GM19468 (cell line): ENCODE measurements around the gene C1QL4.

ENCODE experiments used
- ATAC-seq: cut with Tn5 transposase; IDR thresholded peaks from one replicate; pipeline ENCODE4 v1.9.1; 2021; ENCODE audit warnings: mild to moderate bottlenecking, moderate library complexity, moderate number of reproducible peaks; ENCODE audit not compliant: unreplicated experiment; ENCODE audit errors: extremely low read depth

The C1QL4 gene

DNA sequence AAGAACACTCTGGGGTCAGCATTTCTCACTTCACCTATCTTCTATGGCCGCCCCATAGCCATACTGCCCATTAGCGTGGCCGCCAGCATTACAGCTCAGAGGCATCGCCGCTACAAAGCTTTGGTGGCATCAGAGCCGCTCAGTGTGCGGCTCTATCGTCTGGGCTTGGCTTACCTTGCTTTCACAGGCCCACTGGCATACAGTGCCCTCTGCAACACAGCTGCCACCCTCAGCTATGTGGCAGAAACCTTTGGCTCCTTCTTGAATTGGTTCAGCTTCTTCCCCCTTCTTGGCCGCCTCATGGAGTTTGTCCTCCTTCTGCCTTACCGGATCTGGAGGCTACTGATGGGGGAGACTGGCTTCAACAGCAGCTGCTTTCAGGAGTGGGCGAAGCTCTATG is 12.3 kb upstream of the C1QL4 start:
- ATAC-seq = no peak

DNA sequence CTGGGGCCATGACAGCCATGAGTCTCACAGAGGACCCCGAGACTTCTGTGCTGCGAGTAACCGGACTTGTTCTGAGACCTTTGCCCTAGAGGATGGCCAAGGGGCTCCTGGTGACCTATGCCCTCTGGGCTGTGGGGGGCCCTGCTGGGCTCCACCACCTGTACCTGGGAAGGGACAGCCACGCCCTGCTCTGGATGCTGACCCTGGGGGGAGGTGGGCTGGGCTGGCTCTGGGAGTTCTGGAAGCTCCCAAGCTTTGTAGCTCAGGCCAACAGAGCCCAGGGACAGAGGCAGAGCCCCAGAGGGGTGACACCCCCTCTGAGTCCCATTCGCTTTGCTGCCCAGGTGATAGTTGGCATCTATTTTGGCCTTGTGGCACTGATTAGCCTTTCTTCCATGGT is 11.8 kb upstream of the C1QL4 start:
- ATAC-seq = no peak

DNA sequence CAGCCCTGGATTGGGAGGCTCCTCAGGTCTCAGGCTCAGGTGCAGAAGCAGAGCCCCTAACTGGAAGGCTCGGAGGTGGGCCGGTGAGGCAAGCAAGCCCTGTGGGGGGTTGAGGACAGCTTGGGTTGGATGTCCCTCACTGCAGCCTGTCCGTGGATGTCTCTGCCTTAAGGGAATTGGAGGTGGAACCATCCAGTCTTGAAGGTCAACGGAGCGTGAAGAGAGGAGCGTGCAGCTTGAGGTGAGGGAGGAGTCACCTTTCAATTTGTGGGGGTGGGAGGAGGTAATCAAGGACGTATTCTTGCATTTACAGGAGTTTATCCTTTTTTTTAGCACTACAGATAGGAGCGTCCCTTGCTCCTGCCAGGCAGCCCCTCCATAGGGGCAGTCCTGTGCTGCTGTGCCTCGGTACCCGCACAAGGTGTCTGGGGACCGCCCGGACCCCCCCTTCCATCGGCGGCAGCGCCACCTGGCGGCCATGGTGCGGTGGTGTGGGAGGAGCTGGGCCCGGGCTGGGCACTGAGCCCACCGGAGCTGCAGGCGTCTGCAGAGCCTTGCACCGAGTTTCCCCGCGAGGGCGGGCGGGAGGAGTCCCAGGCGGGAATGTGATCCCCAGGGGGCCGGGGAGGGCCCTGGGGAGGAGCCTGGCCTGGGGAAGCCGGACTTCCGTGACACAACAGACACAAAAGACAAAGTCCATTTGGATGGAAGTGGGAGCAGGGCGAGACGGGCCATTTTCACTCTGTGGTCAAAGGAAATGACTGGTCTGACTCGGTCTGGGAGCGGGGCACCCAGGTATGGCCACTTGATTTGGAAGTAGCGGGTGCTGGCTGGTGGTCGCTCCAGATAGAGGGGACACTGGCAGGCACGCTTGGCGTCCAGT is 10.6 kb upstream of the C1QL4 start:
- ATAC-seq = no peak

DNA sequence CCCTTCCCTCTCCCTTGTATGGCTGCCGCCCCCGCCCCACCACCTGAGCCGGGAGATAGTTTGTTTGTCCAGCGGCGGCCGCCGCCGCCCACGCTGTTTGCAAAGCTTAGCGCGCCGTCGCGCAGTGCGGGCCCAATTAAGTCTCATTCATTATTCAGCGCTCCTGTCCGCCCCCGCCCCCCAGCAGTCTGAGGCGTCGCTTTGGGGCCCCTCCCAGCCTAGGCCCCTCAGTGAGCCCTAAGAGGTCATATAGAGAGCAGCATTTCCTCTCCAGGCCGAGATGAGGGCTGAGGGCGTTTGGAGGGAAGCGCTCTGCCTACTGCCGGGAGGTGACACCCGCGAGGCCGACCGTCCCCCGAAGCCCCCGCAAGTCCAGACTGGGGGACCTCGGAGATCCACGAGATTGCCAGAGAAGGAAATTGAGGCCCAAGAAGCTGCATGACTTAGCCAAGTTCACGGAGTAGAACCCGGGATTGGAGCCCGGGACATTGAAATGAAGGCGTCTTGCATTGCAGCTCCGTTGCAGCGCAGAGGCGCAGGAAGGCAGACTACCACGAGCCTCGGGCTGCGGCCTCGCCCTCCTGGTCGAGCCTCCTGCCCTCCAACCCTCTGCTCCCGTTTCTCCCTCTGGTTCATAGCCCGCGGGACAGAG is 9.8 kb upstream of the C1QL4 start, which contains the start of gene DNAJC22:
Gene DNAJC22, plus strand, starts transcription at position 230 of the 652 bp plus-strand sequence. CDS start 1,985 bp downstream, outside the sequence.
- no peak for ATAC-seq

DNA sequence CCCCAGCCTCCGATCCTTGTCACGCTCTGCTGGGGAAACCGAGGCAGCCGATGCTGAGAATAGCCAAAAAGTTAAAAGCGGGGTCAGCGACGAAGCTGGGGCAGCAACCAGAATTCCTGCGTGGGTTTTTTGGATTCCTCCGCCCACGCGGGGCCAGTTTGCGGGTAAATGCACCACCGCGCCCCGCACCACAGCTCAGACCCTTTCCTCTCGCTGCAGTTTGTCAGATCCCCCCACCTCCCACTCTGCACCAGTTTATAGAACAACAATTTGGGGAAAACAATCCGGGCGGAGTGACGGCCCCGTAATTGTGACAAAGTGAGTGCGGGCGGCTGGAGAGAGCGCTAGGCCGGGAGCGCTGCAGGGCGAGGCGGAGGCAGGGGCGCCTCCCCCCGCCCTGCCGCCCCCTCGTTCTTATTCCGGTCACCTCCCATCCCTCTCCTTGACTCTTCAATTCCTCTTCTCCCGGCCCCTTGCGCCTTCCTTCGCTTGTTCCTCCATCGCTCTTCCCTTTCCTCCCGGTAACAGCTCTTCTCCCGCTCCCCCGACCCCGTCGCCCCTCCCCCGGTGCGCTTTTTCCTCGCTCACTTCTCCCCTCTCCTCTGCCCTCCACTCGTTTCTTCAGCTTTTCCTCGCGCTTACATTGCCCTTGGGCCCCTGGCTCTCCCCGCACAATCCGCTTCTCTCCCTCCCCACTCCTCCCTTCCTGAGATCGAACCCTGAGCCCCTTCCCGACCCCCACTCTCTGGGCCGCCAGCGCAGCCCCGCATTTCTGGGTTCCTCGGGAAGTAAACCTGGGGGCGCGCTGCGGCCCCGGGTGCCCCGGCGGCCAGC is 9.1 kb upstream of the C1QL4 start:
- no peak for ATAC-seq

DNA sequence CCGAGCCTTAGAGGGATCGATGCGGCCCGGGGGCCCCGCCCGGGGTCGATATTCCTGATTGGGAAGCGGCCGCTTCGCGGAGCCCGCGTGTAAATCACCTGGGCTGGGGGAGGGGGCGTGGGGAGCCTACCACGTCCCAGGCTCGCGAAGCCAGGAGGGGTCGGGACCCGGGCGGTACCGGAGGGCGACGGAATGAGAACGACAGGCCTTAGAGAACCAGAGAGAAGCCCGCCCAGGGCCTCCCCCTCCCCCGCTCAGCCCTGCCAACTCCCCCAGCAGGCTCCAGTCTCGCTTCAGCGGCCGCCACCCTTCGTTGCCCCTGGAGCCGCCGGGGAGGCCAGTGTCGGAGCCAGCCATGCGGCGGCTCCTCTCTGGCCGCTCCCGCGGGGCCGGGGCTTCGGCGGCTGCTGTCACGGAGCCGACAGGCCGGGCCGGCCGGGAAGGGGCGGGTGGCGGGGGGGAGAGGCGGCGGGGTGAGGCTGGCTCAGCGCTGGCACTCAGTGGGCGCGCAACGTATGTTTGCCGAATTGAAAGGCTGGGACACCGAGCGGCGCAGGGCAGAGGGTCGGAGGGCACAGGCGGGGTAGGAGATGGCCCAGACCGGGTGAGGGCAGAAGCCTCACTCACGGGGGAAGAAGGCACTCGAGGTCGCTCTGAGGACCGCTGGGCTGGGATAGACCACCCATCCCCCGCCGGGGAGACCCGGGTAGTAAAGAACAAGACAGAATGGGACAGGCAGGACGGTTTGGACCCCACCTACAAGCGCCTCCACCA is 8.2 kb upstream of the C1QL4 start:
- no peak for ATAC-seq

DNA sequence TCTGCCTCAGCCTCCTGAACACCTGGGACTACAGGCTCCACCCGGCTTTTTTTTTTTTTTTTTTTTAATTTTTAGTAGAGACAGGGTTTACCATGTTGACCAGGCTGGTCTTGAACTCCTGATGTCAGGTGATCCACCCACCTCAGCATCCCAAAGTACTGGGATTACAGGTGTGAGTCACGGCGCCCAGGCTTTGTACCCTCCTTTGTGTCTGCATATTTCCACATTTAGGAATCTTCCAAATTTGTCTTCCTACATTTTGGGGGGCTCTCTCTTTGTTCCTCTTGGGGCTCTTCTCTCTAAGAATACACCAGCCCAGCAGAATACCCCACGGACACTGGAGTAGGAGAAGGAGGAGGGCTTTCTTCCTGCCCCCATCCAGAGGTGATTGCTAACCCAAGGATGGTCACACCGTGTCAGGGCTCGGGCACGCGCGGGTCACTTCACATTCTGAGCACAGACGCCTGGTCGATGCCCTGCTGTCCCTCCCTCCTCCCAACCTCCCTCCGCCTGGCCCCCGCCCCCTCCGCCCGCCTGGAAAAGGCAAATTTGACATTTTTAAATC is 7.6 kb upstream of the C1QL4 start:
- ATAC-seq = no peak

DNA sequence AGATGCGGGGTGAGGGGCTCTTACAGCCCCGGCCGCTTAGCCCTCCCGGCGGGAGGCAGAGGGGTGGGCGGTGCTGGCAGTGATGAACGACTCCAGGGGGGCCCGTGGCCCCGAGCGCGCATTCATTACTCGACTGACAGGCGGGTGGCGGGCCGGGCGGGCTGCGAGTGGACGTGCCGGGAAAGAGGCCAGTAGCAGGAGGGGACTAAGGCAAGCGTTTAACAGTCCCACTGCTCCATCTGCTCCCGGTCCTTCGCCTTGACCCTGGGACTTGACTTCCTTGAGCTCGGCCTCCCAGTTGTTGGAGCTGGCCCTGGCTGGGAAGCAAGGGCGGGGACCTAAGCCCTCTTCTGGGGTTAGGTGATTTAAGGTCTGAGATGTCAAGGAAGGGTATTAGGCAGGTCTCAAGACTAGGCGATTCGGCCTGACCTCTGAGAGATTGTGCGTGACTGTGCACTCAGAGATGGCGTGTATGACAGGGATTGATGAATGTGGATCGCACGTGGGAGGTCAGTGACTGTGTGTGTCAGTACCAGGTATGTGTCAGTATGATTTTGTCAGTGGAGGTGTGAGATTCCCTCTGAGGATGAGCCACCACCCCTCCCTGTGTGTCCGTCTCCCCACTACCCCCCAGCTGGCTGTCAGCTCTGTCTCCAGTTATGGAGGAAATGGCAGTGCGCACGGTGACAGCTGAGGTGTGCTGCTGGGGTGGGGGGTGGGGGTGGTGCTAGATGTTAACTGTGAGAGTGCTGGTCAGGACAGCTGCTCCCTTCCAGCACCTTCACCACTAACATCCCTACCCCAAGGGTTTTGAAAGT is 6.1 kb upstream of the C1QL4 start:
- no peak for ATAC-seq

DNA sequence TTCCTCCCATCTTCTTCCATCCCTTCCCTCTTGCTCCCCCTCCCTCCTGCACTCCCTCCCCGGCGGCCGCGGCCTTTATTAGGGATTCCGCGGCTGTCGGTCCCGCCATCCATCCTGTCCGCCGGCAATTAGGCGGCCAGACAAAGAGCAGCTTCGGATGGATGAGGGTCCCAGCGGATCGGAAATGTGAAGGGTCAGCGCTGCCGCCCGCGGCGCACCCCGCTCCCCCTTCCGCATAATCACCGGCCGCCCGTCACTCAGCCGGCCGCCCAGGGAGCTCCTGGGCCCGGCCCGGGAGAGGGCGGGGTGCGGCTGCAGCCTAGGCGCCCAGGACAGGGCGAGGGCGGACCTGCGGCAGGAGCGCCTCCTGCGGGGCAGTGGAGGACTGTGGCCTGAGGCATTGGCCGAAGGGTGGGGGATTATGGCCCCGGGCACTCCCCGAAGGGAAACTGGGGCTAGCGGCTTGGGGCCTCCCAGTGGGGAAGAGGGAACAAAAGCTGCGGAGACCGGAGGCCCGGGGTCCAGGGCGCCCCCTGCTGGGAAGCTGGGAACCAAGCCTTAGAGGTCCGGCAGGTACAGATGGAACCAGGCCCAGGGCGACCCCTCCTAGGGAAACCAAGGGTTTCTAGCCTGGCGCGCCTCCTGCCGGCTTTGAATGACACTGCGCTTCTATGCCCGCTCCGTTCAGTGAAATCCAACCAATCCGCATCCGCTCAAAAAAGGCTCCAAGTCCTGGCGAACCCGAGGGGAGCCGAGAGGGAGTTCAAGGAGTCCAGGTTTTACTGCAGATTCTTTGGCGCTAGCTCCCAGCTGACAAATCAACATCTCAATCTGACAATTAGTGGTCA is 5.3 kb upstream of the C1QL4 start:
- no peak for ATAC-seq

DNA sequence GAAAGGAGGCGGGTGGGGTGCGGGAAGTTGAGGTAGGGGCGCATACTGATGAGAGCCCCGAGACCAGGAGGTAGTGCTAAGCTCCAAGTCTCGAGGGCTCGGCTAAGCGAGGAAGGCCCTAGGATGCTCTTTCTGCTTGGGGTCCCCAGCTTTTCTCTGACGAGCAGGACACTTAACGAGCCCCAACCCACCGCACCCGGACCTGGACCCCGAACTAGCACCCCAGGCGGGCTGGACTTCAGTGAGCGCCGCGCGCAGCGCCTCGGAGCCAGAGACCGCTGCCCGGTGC is 4.7 kb upstream of the C1QL4 start:
- ATAC-seq = no peak

DNA sequence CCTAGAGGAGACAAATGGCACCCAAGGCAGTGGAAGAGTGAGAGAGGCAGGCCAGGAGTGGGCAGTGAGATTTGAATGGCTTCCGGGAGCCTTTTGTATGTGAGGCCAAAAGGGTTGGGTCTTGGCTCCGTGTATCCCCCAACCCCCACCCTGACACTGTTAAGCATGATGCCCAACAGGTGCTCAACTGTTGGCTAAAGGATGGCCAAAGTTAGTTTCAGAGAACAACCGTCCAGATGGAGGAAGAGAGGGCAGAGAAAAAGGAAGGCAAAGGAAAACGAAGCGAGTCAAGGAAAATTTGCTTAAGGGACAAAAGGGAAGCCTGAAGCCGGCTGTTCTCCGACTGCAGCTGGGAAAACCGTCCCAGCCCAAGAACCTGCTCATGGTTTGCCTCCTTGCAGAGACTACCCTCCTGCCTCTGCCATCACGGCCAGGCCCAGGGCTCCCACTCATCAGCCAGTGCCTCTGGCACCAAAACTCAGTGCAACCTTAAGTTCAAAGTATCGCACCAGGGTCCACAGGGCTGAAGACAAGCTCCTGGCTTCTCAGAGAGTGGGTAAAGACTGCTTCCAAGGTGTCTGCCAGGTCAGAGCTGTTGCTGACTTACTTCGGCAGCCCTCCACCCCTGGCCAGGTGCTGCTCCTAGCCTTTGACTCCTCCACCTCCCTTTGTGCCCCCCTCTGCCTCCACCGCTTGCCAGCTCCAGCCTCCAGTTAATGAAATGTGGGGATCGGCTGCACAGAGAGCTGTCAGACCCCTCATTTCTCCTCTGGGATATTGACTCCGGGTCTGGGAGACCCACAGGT is 4.2 kb upstream of the C1QL4 start:
- ATAC-seq = no peak

DNA sequence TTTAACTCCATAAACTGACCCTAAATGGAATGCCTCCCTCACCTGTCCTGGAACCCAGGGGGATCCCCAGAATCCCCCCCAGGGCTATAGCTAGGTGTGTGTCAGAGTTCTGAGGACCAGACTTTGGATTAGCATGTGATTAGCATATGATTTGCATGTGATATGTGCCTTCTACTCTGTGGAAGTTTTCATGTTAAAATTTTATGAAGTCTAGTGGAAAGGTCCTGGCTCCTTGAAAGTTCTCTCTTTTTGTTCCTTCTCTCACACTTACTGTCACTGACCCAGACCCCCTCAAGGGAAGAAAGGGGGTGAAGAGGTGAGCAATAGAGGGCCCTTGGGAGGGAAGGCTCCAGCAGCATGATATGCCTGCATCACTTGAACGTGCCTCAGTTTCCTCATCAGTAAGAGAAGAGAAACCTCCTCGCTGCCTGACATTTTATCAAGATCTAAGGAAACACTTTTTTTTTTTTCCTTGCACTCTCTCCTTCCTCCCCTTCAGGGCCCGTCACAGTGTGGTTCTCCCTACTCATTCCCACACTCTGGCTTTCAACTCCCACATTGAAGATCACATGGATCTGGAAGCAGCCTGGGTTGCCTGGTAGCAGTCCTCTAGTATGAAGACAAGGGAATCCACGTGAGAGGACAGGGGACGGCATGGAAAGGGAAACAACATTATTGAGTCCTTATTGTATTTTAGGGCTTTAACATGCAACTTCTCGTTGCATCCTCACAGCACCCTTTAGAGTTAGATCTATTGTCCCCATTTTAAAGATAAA is 3.3 kb upstream of the C1QL4 start:
- ATAC-seq = no peak

DNA sequence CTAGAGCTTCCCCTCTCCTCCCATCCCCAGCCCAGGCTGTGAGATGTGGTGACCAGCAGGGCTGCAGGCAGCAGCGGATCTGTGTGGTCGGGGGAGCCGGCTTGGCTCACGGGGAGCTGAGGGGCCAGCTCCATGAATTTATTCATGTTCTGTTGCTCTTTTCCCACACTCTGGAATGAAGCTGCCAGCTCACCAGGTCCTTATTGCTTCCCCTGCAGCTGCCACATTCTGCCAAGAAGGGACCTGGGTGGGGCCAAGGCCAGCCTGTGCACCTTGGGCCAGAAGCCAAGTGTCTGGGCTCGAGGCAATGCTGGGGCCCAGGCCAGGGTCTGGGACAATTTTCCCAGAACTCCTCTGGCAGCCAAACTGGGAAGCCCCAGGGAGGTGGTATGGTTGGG is 2.5 kb upstream of the C1QL4 start:
- no peak for ATAC-seq

DNA sequence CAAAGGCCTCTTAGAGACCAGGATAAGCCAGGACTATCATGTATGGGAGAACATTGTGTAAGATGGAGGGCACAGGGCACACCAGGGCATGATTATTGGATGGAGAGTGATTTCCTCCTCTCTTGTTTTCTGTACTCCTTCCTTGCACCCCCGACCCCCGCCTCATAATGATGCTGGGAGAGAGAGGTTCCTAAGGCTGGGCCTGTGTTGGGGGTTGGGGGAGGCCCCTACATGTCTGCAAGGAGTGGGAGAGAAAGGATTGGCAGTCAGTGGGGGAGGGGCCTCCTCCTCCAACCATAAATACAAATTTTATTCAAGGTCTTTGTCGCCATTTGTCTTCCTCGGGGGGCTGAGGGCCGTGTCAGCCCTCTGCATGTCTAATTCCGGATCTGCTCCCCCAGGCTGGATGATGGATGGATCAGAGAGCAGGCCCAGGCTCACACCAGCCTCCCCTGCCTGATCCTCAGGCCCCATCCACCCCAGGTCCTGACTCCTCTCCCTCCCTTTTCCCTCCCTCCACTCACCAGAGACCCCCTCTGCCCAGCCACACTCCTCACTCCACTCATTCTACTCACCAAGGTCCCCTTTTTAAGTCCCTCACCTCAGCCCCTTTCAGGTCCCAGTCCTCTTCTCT is 2.0 kb upstream of the C1QL4 start:
- no peak for ATAC-seq

DNA sequence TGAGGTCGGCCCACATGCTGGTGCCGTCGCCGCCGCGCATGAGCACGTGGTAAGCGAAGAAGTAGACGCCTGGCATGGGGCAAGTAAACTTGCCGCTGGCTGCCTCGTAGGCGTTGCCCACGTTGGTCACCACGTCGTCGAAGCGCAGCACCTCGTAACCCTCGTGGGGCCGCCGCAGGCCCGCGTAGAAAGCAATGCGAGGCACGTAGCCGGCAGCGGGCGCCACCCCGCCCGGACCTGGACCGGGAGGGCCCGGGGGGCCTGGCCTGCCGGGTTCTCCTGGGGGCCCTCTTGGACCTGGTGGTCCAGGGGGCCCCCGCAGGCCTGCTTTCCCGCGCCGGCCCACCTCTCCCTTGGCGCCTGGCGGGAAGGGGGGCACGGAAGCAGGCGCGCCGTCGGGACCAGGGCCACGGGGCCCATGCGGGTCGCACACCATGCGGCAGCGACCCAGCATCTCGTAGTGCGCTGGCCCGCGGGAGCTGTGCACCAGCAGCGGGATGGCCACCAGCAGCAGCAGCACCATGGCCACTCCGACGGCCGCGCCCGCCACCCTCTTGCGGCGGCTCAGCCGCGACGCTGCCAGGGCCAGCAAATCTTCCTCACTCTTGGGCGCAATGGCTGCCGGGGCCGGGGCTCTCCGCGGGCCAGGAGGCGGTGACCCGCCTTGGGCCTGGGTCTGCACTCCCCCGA is 888 bp downstream of the C1QL4 start:
- ATAC-seq = no peak
